C4-2B (cell line): Measurements from ENCODE around the gene EPGN.

ENCODE experiments used
- ZFX ChIP-seq: fragments of 450-650 bp; IDR thresholded peaks from 2 replicates; pipeline ENCODE4 v1.6.1; 2017
- TF ChIP-seq, protein P1 (sequence below): fragments of 450-650 bp; conservative IDR thresholded peaks from 2 replicates; pipeline ENCODE4 v1.5.1; 2017; ENCODE audit warnings: mild to moderate bottlenecking

DNA sequence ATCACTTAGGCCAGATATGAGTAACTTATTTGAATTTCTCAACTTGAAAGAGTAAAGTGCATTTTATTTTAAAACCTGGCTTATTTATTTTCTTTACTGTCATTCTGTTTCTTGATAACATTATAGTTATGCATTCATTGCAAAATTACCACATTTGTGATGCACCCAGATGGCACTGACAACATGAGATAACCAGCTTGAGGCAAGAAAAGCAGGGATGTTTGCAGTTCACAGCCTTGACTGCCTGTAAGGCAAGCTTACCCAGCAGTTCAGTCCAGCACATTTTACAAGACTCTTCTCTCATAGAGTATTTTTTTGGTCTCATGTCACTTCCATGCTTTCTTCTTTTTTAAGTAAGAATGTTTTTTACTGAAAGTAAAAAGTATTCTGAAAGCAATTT is 25.3 kb upstream of the EPGN start:
- TF ChIP-seq, protein P1, sequence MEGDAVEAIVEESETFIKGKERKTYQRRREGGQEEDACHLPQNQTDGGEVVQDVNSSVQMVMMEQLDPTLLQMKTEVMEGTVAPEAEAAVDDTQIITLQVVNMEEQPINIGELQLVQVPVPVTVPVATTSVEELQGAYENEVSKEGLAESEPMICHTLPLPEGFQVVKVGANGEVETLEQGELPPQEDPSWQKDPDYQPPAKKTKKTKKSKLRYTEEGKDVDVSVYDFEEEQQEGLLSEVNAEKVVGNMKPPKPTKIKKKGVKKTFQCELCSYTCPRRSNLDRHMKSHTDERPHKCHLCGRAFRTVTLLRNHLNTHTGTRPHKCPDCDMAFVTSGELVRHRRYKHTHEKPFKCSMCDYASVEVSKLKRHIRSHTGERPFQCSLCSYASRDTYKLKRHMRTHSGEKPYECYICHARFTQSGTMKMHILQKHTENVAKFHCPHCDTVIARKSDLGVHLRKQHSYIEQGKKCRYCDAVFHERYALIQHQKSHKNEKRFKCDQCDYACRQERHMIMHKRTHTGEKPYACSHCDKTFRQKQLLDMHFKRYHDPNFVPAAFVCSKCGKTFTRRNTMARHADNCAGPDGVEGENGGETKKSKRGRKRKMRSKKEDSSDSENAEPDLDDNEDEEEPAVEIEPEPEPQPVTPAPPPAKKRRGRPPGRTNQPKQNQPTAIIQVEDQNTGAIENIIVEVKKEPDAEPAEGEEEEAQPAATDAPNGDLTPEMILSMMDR = no peak
- TF ChIP-seq ZFX = no peak
